OCI-LY1 (cell line): ENCODE measurements around the gene MMAB.

Experiments
- H2AFZ ChIP-seq: fragments of 200-600 bp; sonication (generic), shearing (Covaris generic); 2 replicates; pipeline ENCODE4 v1.6.0; 2014; ENCODE audit warnings: antibody characterized with exemption, mild to moderate bottlenecking, low read length
- H3F3A ChIP-seq: fragments of 200-600 bp; sonication (generic), shearing (Covaris generic); 2 replicates; pipeline ENCODE4 v1.6.0; 2014; ENCODE audit warnings: mild to moderate bottlenecking, antibody characterized with exemption, low read length, moderate library complexity; ENCODE audit not compliant: insufficient read depth
- H3K27ac ChIP-seq: fragments of 200-600 bp; sonication (generic); 2 replicates; pipeline ENCODE4 v1.5.1; 2014; ENCODE audit warnings: low read length, mixed run types, mild to moderate bottlenecking, low read depth; ENCODE audit not compliant: poor library complexity, severe bottlenecking
- H3K27me3 ChIP-seq: fragments of 200-600 bp; sonication (generic); 2 replicates; pipeline ENCODE4 v1.6.0; 2014; ENCODE audit warnings: antibody characterized with exemption, mild to moderate bottlenecking, low read length, moderate library complexity; ENCODE audit not compliant: insufficient read depth
- H3K36me3 ChIP-seq: fragments of 200-600 bp; sonication (generic); 2 replicates; pipeline ENCODE4 v1.6.1; 2014; ENCODE audit warnings: mild to moderate bottlenecking, antibody characterized with exemption, low read length, moderate library complexity, mixed read lengths; ENCODE audit not compliant: insufficient read depth
- H3K4me1 ChIP-seq: fragments of 200-600 bp; sonication (generic); 2 replicates; pipeline ENCODE4 v1.5.1; 2014; ENCODE audit warnings: mild to moderate bottlenecking, low read length, moderate library complexity; ENCODE audit not compliant: insufficient read depth, severe bottlenecking
- H3K4me2 ChIP-seq: fragments of 200-600 bp; sonication (generic), shearing (Covaris generic); 2 replicates; pipeline ENCODE4 v1.6.1; 2014; ENCODE audit warnings: low read length
- H3K4me3 ChIP-seq: fragments of 200-600 bp; sonication (generic); 2 replicates; pipeline ENCODE4 v1.5.1; 2014; ENCODE audit warnings: low read length, low read depth, mild to moderate bottlenecking, mixed read lengths; ENCODE audit not compliant: poor library complexity, severe bottlenecking
- H3K79me2 ChIP-seq: fragments of 200-600 bp; shearing (Covaris generic); 2 replicates; pipeline ENCODE4 v1.6.1; 2016; ENCODE audit warnings: mixed run types, low read length, mixed read lengths; ENCODE audit not compliant: insufficient read depth
- H3K9ac ChIP-seq: fragments of 200-600 bp; sonication (generic), shearing (Covaris generic); 2 replicates; pipeline ENCODE4 v1.6.1; 2014; ENCODE audit warnings: mild to moderate bottlenecking, low read length, mixed read lengths
- H3K9me2 ChIP-seq: fragments of 200-600 bp; sonication (generic), shearing (Covaris generic); 2 replicates; pipeline ENCODE4 v1.6.1; 2014; ENCODE audit warnings: low read depth, mild to moderate bottlenecking, low read length, mixed read lengths
- H3K9me3 ChIP-seq: fragments of 200-600 bp; shearing (Covaris generic); 2 replicates; pipeline ENCODE4 v1.6.1; 2014; ENCODE audit warnings: low read length, mixed read lengths
- H4K20me1 ChIP-seq: fragments of 200-600 bp; sonication (generic), shearing (Covaris generic); 2 replicates; pipeline ENCODE4 v1.6.0; 2016; ENCODE audit warnings: mild to moderate bottlenecking, low read length; ENCODE audit not compliant: insufficient read depth
- EZH2 ChIP-seq: fragments of 200-600 bp; sonication (generic), shearing (Covaris generic); IDR thresholded peaks from 2 replicates; pipeline ENCODE4 v1.8.0; 2017; ENCODE audit warnings: borderline replicate concordance, mixed run types, mild to moderate bottlenecking, antibody characterized with exemption, low read length, moderate library complexity, mixed read lengths
- TF ChIP-seq, protein P1 (sequence below): fragments of 200-600 bp; sonication (generic), shearing (Covaris generic); IDR thresholded peaks from 2 replicates; pipeline ENCODE4 v1.5.1; 2017; ENCODE audit warnings: mild to moderate bottlenecking, antibody characterized with exemption, low read length, moderate library complexity, mixed read lengths

The MMAB gene

DNA sequence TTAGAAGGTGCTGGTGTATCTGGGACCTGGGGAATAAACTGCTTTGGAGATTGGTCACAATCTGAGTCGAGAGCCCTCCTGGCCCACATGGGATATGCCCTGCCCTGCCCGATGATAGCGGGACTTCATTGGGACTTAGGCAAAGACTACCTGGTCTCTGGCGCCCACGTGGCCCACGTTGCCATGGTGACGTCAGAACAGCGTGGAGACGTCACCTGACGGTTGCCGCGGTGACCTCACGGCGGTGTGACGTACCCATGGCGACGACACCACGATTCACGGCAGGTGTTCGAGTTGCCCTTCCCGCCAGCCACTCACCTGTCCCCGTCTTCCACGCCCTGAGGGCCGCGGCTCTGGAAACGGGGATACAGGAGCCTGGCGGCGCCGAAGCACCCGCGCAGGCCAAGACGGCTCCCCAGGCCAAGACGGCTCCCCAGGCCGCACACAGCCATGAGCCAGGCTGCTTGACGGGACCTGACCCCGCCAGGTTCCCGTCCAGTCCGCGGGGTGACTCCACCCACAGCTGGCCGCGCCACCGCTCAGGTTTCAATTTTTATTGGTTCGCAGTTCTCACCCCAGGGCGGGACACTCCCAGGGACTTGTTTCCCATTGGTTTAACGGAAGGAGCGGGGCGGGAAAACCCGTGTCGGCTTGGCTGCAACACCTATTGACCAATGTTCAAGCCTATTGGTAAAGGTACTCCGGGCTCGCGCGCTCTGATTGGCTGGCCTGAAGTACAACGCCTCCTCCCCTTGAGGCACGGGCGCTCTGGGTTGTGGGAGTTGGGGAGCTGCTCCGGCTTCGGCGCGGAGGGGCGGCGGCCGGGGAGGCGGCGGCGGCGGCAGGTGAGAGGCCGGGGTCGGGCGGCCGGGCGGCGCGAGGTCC lies at the start of gene MMAB, which contains the start of gene MVK:
Gene MMAB (minus strand): TSS at position 476 of the 885 bp plus-strand sequence. CDS start 24 bp downstream, at position 452.
Gene MVK (plus strand): TSS at position 766 of the 885 bp plus-strand sequence. CDS start 1,029 bp downstream, outside the sequence.
- no peak within 1 kb of the TSS for H2AFZ ChIP-seq
- peak within 1 kb of the TSS; percentile 64 for H3K27ac ChIP-seq
- H3K9ac ChIP-seq: peak within 1 kb of the TSS; percentile 92
- no peaks in the 10 kb centered on the region for H3K27me3 ChIP-seq
- H3K4me3 ChIP-seq: peak within 1 kb of the TSS; percentile 77
- H3K4me1 ChIP-seq: peaks cover 19% of the 10 kb centered on the region
- no peaks in the 10 kb centered on the region for H3K79me2 ChIP-seq
- peak within 1 kb of the TSS; percentile 95 for H3K4me2 ChIP-seq
- H3K9me3 ChIP-seq: no peaks in the 10 kb centered on the region
- no peaks in the 10 kb centered on the region for H3K9me2 ChIP-seq
- H3K36me3 ChIP-seq: peaks cover 21% of the 10 kb centered on the region
- H3F3A ChIP-seq: no peaks in the 10 kb centered on the region
- no peaks in the 10 kb centered on the region for H4K20me1 ChIP-seq
- TF ChIP-seq EZH2: no peak
- TF ChIP-seq, protein P1, sequence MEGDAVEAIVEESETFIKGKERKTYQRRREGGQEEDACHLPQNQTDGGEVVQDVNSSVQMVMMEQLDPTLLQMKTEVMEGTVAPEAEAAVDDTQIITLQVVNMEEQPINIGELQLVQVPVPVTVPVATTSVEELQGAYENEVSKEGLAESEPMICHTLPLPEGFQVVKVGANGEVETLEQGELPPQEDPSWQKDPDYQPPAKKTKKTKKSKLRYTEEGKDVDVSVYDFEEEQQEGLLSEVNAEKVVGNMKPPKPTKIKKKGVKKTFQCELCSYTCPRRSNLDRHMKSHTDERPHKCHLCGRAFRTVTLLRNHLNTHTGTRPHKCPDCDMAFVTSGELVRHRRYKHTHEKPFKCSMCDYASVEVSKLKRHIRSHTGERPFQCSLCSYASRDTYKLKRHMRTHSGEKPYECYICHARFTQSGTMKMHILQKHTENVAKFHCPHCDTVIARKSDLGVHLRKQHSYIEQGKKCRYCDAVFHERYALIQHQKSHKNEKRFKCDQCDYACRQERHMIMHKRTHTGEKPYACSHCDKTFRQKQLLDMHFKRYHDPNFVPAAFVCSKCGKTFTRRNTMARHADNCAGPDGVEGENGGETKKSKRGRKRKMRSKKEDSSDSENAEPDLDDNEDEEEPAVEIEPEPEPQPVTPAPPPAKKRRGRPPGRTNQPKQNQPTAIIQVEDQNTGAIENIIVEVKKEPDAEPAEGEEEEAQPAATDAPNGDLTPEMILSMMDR: no peak

DNA sequence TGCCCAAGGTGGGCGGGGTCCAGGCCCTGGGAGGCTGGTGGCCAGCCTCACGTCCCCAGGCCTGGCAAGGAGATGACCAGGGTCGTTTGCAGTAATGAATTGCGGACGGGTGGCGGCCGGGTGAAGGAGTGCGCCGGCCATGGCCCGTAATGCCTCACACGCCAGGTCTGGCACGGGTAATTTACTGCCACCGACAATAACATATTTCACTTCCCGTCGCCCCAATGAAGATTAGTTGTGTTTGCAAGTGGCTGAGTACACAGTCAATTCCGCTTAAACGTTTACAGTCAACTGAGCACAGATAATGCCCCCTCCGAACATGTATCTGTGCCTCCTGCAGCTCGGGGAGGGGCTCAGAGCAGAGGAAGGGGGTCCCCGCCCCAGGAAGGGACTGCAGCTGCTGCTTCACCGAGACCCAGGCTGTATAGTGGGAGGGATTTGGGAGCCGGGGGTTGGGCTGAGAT lies 48.6 kb upstream of the MMAB start:
- Histone ChIP-seq H3K79me2 (no peaks in the 10 kb centered on the region), H3K27ac (no peak overlapping the region), H3K4me3 (no peak overlapping the region), H3K9ac (no peak overlapping the region), H3F3A (no peaks in the 10 kb centered on the region), H3K36me3 (no peaks in the 10 kb centered on the region), H3K4me1 (no peaks in the 10 kb centered on the region), H3K4me2 (no peak overlapping the region), H2AFZ (no peak overlapping the region), H3K27me3 (no peaks in the 10 kb centered on the region), H3K9me3 (no peaks in the 10 kb centered on the region), H4K20me1 (no peaks in the 10 kb centered on the region), H3K9me2 (no peaks in the 10 kb centered on the region)
- TF ChIP-seq EZH2: no peak
- TF ChIP-seq, protein P1: no peak

- H3F3A ChIP-seq: no peaks in the 10 kb centered on the region
- H3K9me3 ChIP-seq: no peaks in the 10 kb centered on the region
- H3K4me2 ChIP-seq: no peak overlapping the region
- no peaks in the 10 kb centered on the region for H3K4me1 ChIP-seq
- H3K36me3 ChIP-seq: no peaks in the 10 kb centered on the region
- no peak overlapping the region for H3K4me3 ChIP-seq
- H2AFZ ChIP-seq: no peak overlapping the region
- H3K79me2 ChIP-seq: no peaks in the 10 kb centered on the region
- H3K27me3 ChIP-seq: no peaks in the 10 kb centered on the region
- no peaks in the 10 kb centered on the region for H3K9me2 ChIP-seq
- no peaks in the 10 kb centered on the region for H4K20me1 ChIP-seq
- H3K27ac ChIP-seq: no peak overlapping the region
- no peak for TF ChIP-seq EZH2
- TF ChIP-seq, protein P1: no peak
- no peak overlapping the region for H3K9ac ChIP-seq
Measured at GRCh38 chr12:109621211-109621694, 47.9 kb upstream of the MMAB start.
